Activated CD4-positive, alpha-beta T cell treated with anti-CD3 and anti-CD28 coated beads, Interleukin-2, amount 10 ng/mL, durations not matched to agents 24 days and 14 days (primary cell): ENCODE data around the gene TBC1D1. TPM values are rescaled to one million over a fixed set of nuclear protein-coding genes. Genes with fewer than 3 reads are reported as not detected.

ENCODE experiments used
- DNase-seq: peaks from one replicate; pipeline ENCODE4 v3.0.0; 2022
- H3K27ac Mint-ChIP-seq: one replicate; pipeline ENCODE4 v1.8.0; 2022; ENCODE audit warnings: mild to moderate bottlenecking, mixed read lengths
- H3K27me3 Mint-ChIP-seq: one replicate; pipeline ENCODE4 v1.8.0; 2022; ENCODE audit warnings: mixed read lengths
- H3K36me3 Mint-ChIP-seq: one replicate; pipeline ENCODE4 v1.8.0; 2022; ENCODE audit warnings: low read depth, mild to moderate bottlenecking, mixed read lengths
- H3K4me1 Mint-ChIP-seq: one replicate; pipeline ENCODE4 v1.8.0; 2021; ENCODE audit warnings: mixed read lengths
- H3K4me3 Mint-ChIP-seq: one replicate; pipeline ENCODE4 v1.8.0; 2022; ENCODE audit warnings: mild to moderate bottlenecking, moderate library complexity, mixed read lengths
- H3K9me3 Mint-ChIP-seq: one replicate; pipeline ENCODE4 v1.8.0; 2021; ENCODE audit warnings: mixed read lengths
- intact Hi-C: fragments of 100-400 bp; cut with micrococcal nuclease; formaldehyde crosslinking; loops from one replicate; pipeline ENCODE4 v1.15.1; 2023
- total RNA-seq: library from RNA; stranded (reverse); gene quantifications from 2 replicates; pipeline ENCODE4 v1.2.3, GENCODE V29; 2022

TBC1D1 gene
- total RNA-seq, 1 donor from 2014 or later: 61.6 TPM

DNA sequence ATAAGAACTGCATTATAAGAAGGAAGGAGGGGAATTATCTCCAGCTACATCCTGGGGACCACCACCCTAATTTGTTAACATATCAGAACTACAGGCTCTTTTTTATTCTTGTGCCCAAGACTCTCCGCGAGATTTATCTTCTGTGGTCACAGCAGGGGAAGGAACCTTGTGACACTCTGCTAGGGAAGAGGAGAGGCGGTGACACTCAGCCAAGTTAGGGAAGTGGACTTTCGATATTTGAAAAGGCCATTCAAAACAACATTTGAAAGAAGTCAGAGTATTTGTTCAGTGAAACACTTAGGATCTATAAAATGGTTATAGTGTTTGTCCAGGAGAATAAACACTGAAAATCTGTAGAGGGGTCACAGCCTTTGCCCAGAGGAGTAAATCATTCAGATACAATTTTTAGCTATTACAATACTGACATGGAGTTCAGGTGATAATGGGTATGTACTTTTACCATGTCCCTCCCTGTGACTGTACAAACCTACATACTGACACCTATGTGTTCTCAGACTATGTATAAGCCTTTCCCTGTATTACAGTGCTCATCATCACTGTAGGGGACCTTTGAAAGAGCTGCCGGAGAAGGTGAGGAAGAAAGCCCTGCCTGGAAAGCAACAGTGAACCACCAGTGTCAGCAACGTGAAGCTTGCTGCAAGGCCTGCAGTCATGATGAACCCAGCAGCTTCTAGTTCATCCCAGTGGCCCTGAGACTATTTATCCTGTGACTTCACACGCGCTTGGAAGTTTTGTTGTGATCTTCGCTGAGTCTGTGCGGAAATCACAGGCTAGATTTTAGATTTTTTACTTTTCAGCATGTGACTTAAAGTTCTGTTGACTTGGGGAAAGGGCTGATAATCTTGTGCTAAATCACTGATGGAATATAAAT, 60.8 kb downstream of the TBC1D1 start:
- Mint-ChIP-seq H3K4me1 (peaks cover 9% of the 10 kb centered on the region), H3K4me3 (no peak overlapping the region), H3K27ac (no peak overlapping the region), H3K9me3 (peaks cover 6% of the 10 kb centered on the region), H3K27me3 (no peaks in the 10 kb centered on the region), H3K36me3 (peaks cover 11% of the 10 kb centered on the region)
- DNase-seq: no peak
- intact Hi-C loops: no loop called here

DNA sequence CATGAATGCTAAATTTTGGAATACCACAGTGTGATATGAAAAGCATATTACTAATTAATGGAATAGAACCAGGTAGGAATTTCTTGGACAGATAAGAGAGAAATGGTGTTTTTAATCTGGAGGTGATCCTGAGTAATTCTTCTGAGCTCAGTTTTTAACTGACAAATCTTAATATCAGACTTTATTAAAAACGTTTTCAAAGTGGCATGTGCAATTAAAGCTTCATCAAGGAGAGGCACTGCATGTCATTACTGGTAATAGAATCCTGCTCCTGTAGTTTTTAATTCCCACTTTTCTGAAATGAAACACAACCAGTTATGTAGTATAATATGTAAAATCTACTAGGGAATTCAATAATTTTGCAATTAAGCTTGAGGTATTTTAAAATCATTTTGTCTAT, 62.3 kb downstream of the TBC1D1 start:
- no peak overlapping the region for H3K4me3 Mint-ChIP-seq
- intact Hi-C loops: no loop called here

DNA sequence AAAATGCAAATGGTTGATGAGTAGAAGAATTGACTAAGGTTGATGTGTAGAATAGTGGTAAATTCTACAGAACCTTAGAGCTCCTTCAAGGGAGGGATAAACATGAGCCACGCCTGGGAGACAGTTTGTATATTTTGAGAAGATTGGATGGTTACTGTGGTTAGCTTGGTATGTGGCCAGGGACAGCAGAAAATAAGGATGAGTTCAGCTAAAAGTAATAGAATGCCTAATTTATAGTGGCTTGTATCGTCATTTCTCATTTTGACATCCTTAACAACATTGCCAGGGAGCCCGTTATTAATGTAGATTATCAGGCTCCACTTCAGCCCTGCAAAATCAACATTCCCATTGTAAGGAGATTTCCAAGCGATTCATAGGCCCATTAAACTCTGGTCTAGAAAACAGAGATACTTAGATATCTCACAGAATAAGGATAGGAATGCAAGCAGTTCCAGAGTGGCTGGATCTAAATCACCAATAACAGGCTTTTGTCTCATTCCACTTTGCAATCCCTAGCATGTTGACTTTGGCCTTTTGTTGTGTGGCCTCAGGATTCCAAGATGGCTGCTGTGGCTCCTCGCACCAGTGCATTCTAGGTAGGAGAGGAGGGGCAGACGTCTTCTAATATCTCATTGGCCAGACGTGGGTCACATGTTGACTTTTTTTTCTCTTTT, 62.9 kb downstream of the TBC1D1 start:
- intact Hi-C loops: loop anchor here (1.0 to 2.0 kb wide), 2 partner anchors 25 to 62 kb away; partner anchors contain the start of gene TBC1D1
- Mint-ChIP-seq H3K4me1 (peaks cover 11% of the 10 kb centered on the region), H3K36me3 (peaks cover 11% of the 10 kb centered on the region), H3K27ac (no peak overlapping the region), H3K9me3 (peaks cover 6% of the 10 kb centered on the region), H3K27me3 (no peaks in the 10 kb centered on the region), H3K4me3 (no peak overlapping the region)
- no peak for DNase-seq

More for the DNA sequence above, 62.3 kb downstream of the TBC1D1 start:
- H3K9me3 Mint-ChIP-seq: peaks cover 6% of the 10 kb centered on the region
- no peak overlapping the region for H3K27ac Mint-ChIP-seq
- no peak for DNase-seq
- H3K27me3 Mint-ChIP-seq: no peaks in the 10 kb centered on the region
- H3K36me3 Mint-ChIP-seq: peaks cover 11% of the 10 kb centered on the region
- peaks cover 11% of the 10 kb centered on the region for H3K4me1 Mint-ChIP-seq

DNA sequence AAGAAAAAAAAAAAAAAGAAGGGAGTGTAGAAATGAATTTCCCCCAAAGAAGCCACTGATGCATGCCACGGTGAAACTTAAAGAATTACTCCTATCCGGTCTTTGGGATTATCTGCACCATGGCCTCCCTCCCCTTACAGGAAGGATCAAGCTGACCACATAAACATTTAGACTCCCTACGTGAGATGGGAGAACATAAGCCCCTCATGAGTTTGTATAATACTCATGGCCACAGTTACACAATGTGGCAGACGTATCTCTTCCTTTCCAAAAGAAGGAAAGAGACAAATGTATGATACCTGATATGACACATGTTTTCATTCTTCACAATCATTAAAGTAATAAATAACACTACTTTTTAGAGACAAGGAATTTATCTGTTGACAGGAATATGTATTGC, 66.1 kb downstream of the TBC1D1 start:
- no peaks in the 10 kb centered on the region for H3K27me3 Mint-ChIP-seq
- DNase-seq: no peak
- H3K9me3 Mint-ChIP-seq: peaks cover 6% of the 10 kb centered on the region
- no peak overlapping the region for H3K27ac Mint-ChIP-seq
- intact Hi-C loops: no loop called here
- H3K36me3 Mint-ChIP-seq: peaks cover 9% of the 10 kb centered on the region
- peaks cover 11% of the 10 kb centered on the region for H3K4me1 Mint-ChIP-seq
- H3K4me3 Mint-ChIP-seq: no peak overlapping the region

DNA sequence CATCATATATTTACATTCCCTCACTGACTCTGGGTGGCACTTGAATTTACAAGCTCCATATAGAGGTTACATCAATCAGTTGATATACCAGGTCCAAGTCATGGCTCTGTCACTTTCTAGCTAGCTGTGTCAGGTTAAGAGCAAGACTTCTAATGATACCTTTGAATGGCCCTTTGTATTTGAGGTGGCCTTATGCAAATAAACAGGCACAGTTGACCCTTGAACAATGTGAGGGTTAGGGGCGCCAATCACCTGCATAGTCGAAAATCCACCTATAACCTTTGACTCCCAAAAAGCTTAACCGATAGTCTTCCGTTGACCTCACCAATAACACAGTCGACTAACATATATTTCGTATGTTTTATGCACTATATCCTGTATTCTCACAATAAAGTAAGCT, 68.0 kb downstream of the TBC1D1 start:
- Mint-ChIP-seq H3K27me3 (no peaks in the 10 kb centered on the region), H3K4me1 (peaks cover 13% of the 10 kb centered on the region), H3K27ac (no peak overlapping the region), H3K9me3 (peaks cover 6% of the 10 kb centered on the region), H3K4me3 (no peak overlapping the region), H3K36me3 (peaks cover 6% of the 10 kb centered on the region)
- intact Hi-C loops: no loop called here
- no peak for DNase-seq

DNA sequence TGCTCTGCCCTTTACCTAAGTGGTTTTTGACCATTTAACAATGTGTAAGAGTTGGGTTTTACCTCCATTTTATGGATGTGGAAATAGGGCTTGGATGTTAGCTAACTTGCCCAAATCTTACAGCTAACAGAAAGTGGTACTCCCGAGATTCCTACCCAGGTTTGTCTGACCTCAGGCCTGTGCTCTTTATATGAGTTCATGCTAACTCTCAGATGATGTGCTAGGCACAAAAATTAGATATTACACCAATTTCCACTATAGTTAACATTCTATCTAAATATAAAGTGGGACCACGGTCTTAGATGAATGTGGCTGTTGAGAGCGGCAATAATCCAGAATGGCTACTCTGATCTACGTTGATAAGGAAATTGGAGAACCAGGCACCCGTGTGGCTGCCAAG, 69.2 kb downstream of the TBC1D1 start, which contains the start of gene PTTG2:
TSS of gene PTTG2 (plus strand) at position 301 of the 400 bp plus-strand sequence. CDS start at position 338, 37 bp downstream.
- H3K4me3 Mint-ChIP-seq: no peak within 1 kb of the TSS
- no peak within 1 kb of the TSS for H3K27ac Mint-ChIP-seq
- H3K4me1 Mint-ChIP-seq: peaks cover 6% of the 10 kb centered on the region
- no peaks in the 10 kb centered on the region for H3K36me3 Mint-ChIP-seq
- no peak for DNase-seq
- no peaks in the 10 kb centered on the region for H3K9me3 Mint-ChIP-seq
- intact Hi-C loops: no loop called here
- H3K27me3 Mint-ChIP-seq: no peaks in the 10 kb centered on the region

DNA sequence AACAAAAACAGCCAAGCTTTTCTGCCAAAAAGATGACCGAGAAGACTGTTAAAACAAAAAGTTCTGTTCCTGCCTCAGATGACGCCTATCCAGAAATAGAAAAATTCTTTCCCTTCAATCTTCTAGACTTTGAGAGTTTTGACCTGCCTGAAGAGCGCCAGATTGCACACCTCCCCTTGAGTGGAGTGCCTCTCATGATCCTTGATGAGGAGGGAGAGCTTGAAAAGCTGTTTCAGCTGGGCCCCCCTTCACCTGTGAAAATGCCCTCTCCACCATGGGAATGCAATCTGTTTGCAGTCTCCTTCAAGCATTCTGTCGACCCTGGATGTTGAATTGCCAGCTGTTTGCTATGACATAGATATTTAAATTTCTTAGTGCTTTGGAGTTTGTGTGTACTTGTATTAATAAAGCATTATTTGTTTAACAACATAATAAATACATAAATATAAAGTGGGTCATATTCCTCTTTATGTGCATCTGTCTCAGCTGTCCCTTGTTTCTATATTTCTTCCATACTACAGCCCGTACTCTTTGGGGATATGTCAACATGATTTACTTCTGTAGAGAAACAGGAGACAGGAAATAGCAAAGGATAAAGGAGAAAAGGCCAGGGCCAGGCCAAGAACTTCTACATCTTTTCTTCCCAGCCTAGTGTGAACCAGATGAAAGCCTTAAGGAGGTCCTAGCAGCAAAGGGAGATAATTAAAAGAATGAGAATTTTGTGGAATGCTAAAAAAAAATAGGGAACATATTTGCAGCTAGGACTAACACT, 70.0 kb downstream of the TBC1D1 start:
- intact Hi-C loops: no loop called here
- H3K27ac Mint-ChIP-seq: no peak overlapping the region
- H3K36me3 Mint-ChIP-seq: no peaks in the 10 kb centered on the region
- no peaks in the 10 kb centered on the region for H3K9me3 Mint-ChIP-seq
- no peak for DNase-seq
- H3K4me1 Mint-ChIP-seq: peaks cover 5% of the 10 kb centered on the region
- no peak overlapping the region for H3K4me3 Mint-ChIP-seq
- no peaks in the 10 kb centered on the region for H3K27me3 Mint-ChIP-seq

DNA sequence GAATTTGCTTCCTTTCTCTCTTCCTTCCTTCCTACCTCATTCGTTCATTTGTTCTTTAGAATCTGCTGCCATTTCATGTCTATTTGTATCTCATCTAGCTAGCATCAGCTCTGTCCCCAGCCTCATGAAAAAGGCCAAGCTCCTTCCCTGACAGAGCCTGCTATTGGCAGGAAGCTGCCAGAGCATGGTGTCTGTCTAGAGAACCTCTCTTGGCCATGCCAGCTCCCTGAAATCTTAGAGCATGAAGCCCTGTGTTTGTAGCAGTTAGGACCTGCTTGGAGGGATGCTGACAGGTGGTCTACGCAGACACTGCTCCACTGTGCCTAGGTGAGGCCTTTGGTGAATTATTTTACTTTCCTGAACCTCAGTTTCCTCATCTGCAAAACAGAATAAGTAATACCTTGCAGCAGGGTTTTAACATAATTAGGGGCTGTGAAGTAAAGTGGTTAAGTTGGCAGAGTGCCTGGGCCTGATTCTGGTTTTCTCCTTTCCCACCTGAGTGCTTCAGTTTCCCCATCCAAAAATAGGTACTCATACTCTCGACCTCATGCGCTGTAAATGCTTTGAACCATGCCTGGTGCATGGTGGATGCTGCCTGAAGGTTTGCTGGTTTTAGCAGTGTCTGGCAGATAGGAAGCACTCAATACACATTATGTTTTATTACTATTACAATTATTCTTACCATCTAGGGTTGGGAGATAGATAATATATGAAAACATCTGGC, 74.0 kb downstream of the TBC1D1 start:
- Mint-ChIP-seq H3K27ac (no peak overlapping the region), H3K9me3 (no peaks in the 10 kb centered on the region), H3K4me1 (peaks cover 6% of the 10 kb centered on the region), H3K4me3 (no peak overlapping the region), H3K27me3 (no peaks in the 10 kb centered on the region), H3K36me3 (peaks cover 4% of the 10 kb centered on the region)
- intact Hi-C loops: no loop called here
- DNase-seq: no peak

DNA sequence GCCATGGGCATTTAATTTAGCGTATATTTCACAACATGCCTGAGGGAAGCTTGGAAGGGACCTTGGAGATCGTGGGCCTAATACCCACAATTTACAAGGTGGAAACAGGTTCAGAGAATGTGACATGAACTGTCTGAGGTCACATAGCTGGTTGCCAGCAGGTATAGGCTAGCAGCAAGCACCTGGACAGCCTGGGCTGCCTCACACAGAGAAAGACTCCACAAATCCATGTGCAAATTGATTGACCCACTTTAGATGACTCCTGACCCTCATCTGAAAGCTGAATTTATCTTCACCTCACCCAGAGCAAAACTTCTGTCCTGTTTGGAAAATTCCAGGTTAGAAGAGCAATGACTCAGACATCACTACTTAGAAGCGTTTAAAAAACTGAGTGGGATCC, 75.2 kb downstream of the TBC1D1 start:
- Mint-ChIP-seq H3K27ac (no peak overlapping the region), H3K9me3 (no peaks in the 10 kb centered on the region), H3K4me1 (peaks cover 11% of the 10 kb centered on the region), H3K27me3 (no peaks in the 10 kb centered on the region), H3K36me3 (peaks cover 5% of the 10 kb centered on the region), H3K4me3 (no peak overlapping the region)
- no peak for DNase-seq
- intact Hi-C loops: no loop called here

DNA sequence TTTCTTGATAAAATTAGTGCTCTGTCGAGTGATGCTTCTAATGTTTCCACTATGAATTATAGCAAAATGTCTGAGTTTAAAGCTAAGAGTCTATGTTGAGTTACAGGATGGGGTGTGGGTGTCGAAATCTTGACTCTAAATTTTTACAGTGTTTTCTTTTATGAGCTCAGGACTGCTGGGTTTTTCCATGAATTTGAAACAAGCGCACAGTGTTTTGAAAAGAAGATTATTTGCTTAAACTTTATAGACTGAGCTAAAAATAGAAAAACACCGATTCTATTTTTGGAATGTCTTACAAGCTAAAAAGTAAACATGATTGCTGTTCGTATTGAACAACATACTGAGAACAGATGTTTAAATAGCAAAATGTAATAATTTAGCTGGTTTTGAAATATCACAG, 76.9 kb downstream of the TBC1D1 start:
- H3K9me3 Mint-ChIP-seq: no peaks in the 10 kb centered on the region
- no peak for DNase-seq
- no peak overlapping the region for H3K4me3 Mint-ChIP-seq
- H3K36me3 Mint-ChIP-seq: peaks cover 5% of the 10 kb centered on the region
- intact Hi-C loops: no loop called here
- H3K27ac Mint-ChIP-seq: no peak overlapping the region
- H3K4me1 Mint-ChIP-seq: peaks cover 13% of the 10 kb centered on the region
- H3K27me3 Mint-ChIP-seq: no peaks in the 10 kb centered on the region

DNA sequence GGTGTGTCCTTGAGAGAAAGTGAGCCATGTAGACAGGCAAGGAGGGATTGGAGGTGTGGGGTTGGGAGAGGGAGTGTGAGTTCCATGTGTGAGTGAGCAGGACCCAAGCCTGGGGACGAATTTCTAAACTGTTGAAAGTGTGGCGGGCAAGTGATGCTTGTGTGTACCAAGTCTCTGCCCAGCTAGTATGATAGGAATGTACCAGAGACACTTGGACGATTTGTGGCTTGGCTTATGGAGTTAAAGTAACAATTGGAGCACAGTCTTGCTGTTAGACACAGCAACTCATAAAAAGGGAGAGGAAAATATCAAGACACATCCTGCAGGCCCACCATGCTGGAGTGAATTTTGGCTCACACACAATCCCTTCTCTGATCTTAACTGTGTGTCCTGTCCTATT, 77.9 kb downstream of the TBC1D1 start:
- no peak for DNase-seq
- Mint-ChIP-seq H3K4me1 (peaks cover 15% of the 10 kb centered on the region), H3K27ac (no peak overlapping the region), H3K27me3 (no peaks in the 10 kb centered on the region), H3K4me3 (no peak overlapping the region), H3K36me3 (peaks cover 5% of the 10 kb centered on the region), H3K9me3 (no peaks in the 10 kb centered on the region)
- intact Hi-C loops: no loop called here

DNA sequence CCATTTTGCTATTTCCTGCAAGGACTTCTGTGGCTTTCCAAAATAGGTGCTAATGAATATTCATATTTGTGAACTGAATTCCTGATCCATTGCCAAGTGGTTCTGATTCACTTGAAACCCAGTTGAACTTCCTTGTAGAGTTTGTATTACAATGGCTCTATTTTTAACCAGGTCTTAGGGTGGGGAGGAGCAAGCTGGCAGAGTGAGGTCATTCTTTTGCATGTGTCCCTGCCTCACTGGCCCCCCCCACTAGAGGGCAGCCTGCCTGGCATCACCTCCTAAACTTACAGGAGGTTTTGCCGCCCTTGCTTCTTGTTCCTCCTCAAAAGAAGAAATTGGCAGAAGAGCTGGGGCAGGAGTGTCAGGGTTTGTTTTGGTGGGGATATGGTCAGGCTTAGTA, 79.8 kb downstream of the TBC1D1 start:
- H3K27me3 Mint-ChIP-seq: no peaks in the 10 kb centered on the region
- no peak overlapping the region for H3K4me3 Mint-ChIP-seq
- H3K36me3 Mint-ChIP-seq: peaks cover 5% of the 10 kb centered on the region
- peak; percentile 80 for DNase-seq
- H3K27ac Mint-ChIP-seq: no peak overlapping the region
- no peaks in the 10 kb centered on the region for H3K9me3 Mint-ChIP-seq
- peaks cover 13% of the 10 kb centered on the region for H3K4me1 Mint-ChIP-seq
- intact Hi-C loops: no loop called here

DNA sequence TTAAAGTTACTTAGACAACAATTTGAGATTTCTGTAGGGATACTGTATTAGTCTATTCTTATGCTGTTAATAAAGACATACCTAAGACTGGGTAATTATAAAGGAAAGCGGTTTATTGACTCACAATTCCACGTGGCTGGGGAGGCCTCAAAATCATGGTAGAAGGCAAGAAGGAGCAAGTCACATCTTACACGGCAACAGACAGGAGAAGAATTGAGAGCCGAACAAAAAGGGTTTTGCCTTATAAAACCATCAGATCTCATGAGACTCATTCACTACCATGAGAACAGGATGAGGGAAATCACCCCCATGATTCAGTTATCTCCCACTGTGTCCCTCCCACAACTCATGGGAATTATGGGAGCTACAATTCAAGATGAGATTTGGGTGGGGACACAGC, 80.3 kb downstream of the TBC1D1 start:
- no peak for DNase-seq
- Mint-ChIP-seq H3K9me3 (no peaks in the 10 kb centered on the region), H3K27ac (no peak overlapping the region), H3K4me3 (no peak overlapping the region), H3K27me3 (no peaks in the 10 kb centered on the region), H3K36me3 (peaks cover 4% of the 10 kb centered on the region), H3K4me1 (peaks cover 11% of the 10 kb centered on the region)
- intact Hi-C loops: no loop called here
